A673 (cell line): ENCODE measurements around the gene SRRD.

Source experiments
- EZH2 ChIP-seq: fragments of 200-600 bp; sonication (generic); IDR thresholded peaks from 2 replicates; pipeline ENCODE4 v1.6.1; 2017; ENCODE audit warnings: borderline replicate concordance, low read depth, mild to moderate bottlenecking, mixed read lengths, antibody characterized with exemption, low read length; ENCODE audit not compliant: poor library complexity, severe bottlenecking
- TF ChIP-seq, protein P1 (sequence below): fragments of 300-800, 200-600 bp; sonication (generic); conservative IDR thresholded peaks from 2 replicates; pipeline ENCODE4 v1.5.1; 2017; ENCODE audit warnings: low read depth, mild to moderate bottlenecking, antibody characterized with exemption, low read length, moderate library complexity, mixed read lengths

DNA sequence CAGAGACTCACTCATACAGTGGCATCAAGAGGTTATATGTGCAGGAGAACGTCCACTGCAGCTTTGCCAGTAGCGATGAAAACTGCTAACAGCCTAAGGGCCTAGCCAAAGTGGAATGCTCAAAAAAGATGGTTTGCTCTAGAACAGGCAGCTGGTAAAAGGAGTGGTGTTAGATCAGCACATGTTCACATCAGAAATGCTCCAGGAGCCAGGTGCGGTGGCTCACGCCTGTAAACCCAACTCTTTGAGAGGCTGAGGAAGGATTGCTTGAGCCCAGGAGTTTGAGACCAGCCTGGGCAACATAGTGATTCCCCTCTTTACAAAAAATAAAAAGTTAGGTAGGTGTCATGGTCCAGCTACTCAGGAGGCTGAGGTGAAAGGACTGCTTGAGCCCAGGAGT is 38.9 kb downstream of the SRRD start:
- TF ChIP-seq, protein P1, sequence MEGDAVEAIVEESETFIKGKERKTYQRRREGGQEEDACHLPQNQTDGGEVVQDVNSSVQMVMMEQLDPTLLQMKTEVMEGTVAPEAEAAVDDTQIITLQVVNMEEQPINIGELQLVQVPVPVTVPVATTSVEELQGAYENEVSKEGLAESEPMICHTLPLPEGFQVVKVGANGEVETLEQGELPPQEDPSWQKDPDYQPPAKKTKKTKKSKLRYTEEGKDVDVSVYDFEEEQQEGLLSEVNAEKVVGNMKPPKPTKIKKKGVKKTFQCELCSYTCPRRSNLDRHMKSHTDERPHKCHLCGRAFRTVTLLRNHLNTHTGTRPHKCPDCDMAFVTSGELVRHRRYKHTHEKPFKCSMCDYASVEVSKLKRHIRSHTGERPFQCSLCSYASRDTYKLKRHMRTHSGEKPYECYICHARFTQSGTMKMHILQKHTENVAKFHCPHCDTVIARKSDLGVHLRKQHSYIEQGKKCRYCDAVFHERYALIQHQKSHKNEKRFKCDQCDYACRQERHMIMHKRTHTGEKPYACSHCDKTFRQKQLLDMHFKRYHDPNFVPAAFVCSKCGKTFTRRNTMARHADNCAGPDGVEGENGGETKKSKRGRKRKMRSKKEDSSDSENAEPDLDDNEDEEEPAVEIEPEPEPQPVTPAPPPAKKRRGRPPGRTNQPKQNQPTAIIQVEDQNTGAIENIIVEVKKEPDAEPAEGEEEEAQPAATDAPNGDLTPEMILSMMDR, result no peak
- TF ChIP-seq EZH2, result no peak
